H1 (cell line): Measurements from ENCODE around the gene RFX1. TPM values are rescaled to one million over a fixed set of nuclear protein-coding genes. Genes with fewer than 3 reads are reported as not detected.
"Not testable (repeated sequence)": the region's sequence is repeated elsewhere in the genome, so short reads cannot be mapped to it uniquely, and the experiment has no call there.

Source experiments
- CTCF ChIA-PET: fragments of 300-600 bp; sonication (Branson Sonifier 250); formaldehyde crosslinking; loops from one replicate; lab custom pipeline; 2021; ENCODE audit not compliant: partially characterized antibody; lab: Charles Lee
- POLR2A ChIA-PET: fragments of 300-600 bp; sonication (Branson Sonifier 250); formaldehyde crosslinking; loops from one replicate; lab custom pipeline; 2021; ENCODE audit warnings: inconsistent platforms; ENCODE audit not compliant: partially characterized antibody; lab: Charles Lee
- DNase-seq, 2 experiments: peaks; one replicate each; pipeline versions ENCODE4 v3.0.0 to v3.0.0-alpha.2; 2010 to 2022; ENCODE audit warnings: low spot score in 2 of 2, low read depth in 1 of 2, mixed read lengths in 1 of 2
- FAIRE-seq: peaks from 2 replicates; lab custom pipeline; 2011; peaks lifted over from hg19 to GRCh38; lab: Jason Lieb, UNC
- H2AFZ ChIP-seq: 2 replicates; pipeline ENCODE4 v1.8.1; 2012; ENCODE audit warnings: low read length, inconsistent platforms
- H2AK5ac ChIP-seq: 2 replicates; pipeline ENCODE4 v1.6.1; 2013; ENCODE audit warnings: low read depth, low read length
- H2BK120ac ChIP-seq: replicated peaks from 2 replicates; pipeline ENCODE3; 2013; ENCODE audit warnings: low read depth, low read length, inconsistent platforms
- H2BK12ac ChIP-seq: 2 replicates; pipeline ENCODE4 v1.6.1; 2013; ENCODE audit warnings: low read depth, low read length
- H2BK15ac ChIP-seq: 2 replicates; pipeline ENCODE4 v1.6.1; 2013; ENCODE audit warnings: low read length
- H2BK20ac ChIP-seq: 2 replicates; pipeline ENCODE4 v1.6.1; 2013; ENCODE audit warnings: low read length
- H2BK5ac ChIP-seq: 2 replicates; pipeline ENCODE4 v1.6.1; 2013; ENCODE audit warnings: low read depth, low read length
- H3K14ac ChIP-seq: 2 replicates; pipeline ENCODE4 v1.6.1; 2013; ENCODE audit warnings: inconsistent platforms; ENCODE audit not compliant: insufficient read length
- H3K18ac ChIP-seq: 2 replicates; pipeline ENCODE4 v1.6.1; 2013; ENCODE audit warnings: low read length; ENCODE audit errors: extremely low read depth
- H3K23ac ChIP-seq: 2 replicates; pipeline ENCODE4 v1.6.1; 2013; ENCODE audit warnings: inconsistent platforms; ENCODE audit not compliant: insufficient read length
- H3K23me2 ChIP-seq: 2 replicates; pipeline ENCODE4 v1.6.1; 2013; ENCODE audit warnings: low read depth, low read length
- H3K27ac ChIP-seq: 2 replicates; pipeline ENCODE4 v1.6.1; 2011; ENCODE audit warnings: low read depth, low read length, inconsistent platforms
- H3K27me3 ChIP-seq, 4 experiments: replicated peaks in 1 of 4; 1 replicate in 1 of 4; 2 replicates in 3 of 4; pipeline versions ENCODE4 v1.6.1 to v1.8.1; 2011 to 2013; ENCODE audit warnings: low read length in 3 of 4, mild to moderate bottlenecking in 3 of 4, inconsistent platforms in 2 of 4, mixed read lengths in 2 of 4, moderate library complexity in 1 of 4; ENCODE audit not compliant: control insufficient read depth in 3 of 4, insufficient read depth in 3 of 4; ENCODE audit errors: extremely low read depth in 1 of 4
- H3K36me3 ChIP-seq, 4 experiments: 2 replicates each; pipeline versions ENCODE4 v1.6.1 to v1.8.1; 2011 to 2013; ENCODE audit warnings: mild to moderate bottlenecking in 4 of 4, low read length in 3 of 4, moderate library complexity in 2 of 4, control low read depth in 1 of 4, inconsistent platforms in 1 of 4; ENCODE audit not compliant: insufficient read depth in 4 of 4, control insufficient read depth in 2 of 4
- H3K4ac ChIP-seq: replicated peaks from 2 replicates; pipeline ENCODE3; 2013; ENCODE audit warnings: low read length, low read depth, mixed read lengths, inconsistent platforms; ENCODE audit not compliant: insufficient read length
- H3K4me1 ChIP-seq, 4 experiments: replicated peaks in 1 of 4; 1 replicate in 1 of 4; 2 replicates in 3 of 4; pipeline versions ENCODE4 v1.6.1 to v1.8.1; 2011 to 2013; ENCODE audit warnings: low read length in 3 of 4, inconsistent platforms in 2 of 4, mixed read lengths in 1 of 4; ENCODE audit not compliant: insufficient read depth in 4 of 4, control insufficient read depth in 3 of 4
- H3K4me2 ChIP-seq, 2 experiments: 2 replicates each; pipeline versions ENCODE4 v1.6.1 to v1.8.1; 2011 to 2013; ENCODE audit warnings: low read depth in 2 of 2, low read length in 2 of 2, control low read depth in 1 of 2, inconsistent platforms in 1 of 2, mild to moderate bottlenecking in 1 of 2; ENCODE audit not compliant: insufficient read depth in 1 of 2
- H3K4me3 ChIP-seq, 4 experiments: fragments of 200-600, 300-600 bp in 1 of 4; sonication (generic), shearing (Covaris generic), sonication (Bioruptor Twin) in 1 of 4; 2 replicates each; pipeline versions ENCODE4 v1.5.1 to v1.8.1; 2011 to 2016; ENCODE audit warnings: low read length in 4 of 4, low read depth in 3 of 4, control low read depth in 2 of 4, inconsistent platforms in 2 of 4, mild to moderate bottlenecking in 2 of 4, mixed read lengths in 1 of 4, moderate library complexity in 1 of 4; ENCODE audit not compliant: insufficient read depth in 2 of 4; ENCODE audit errors: extremely low read depth in 1 of 4
- H3K56ac ChIP-seq: replicated peaks from 2 replicates; pipeline ENCODE3; 2013; ENCODE audit warnings: low read depth, mild to moderate bottlenecking, mixed read lengths, low read length, inconsistent platforms; ENCODE audit not compliant: insufficient read length
- H3K79me1 ChIP-seq: 2 replicates; pipeline ENCODE4 v1.6.1; 2013; ENCODE audit warnings: low read depth, low read length, control low read depth
- H3K79me2 ChIP-seq, 2 experiments: 2 replicates each; pipeline versions ENCODE4 v1.6.1 to v1.8.1; 2012 to 2013; ENCODE audit warnings: low read length in 2 of 2, mild to moderate bottlenecking in 2 of 2, inconsistent platforms in 1 of 2; ENCODE audit not compliant: insufficient read depth in 2 of 2, control insufficient read depth in 1 of 2
- H3K9ac ChIP-seq, 4 experiments: replicated peaks in 1 of 4; 1 replicate in 1 of 4; 2 replicates in 3 of 4; pipeline versions ENCODE4 v1.6.1 to v1.8.1; 2011 to 2013; ENCODE audit warnings: low read depth in 3 of 4, low read length in 3 of 4, control low read depth in 2 of 4, mild to moderate bottlenecking in 2 of 4, moderate library complexity in 2 of 4, inconsistent platforms in 1 of 4; ENCODE audit errors: extremely low read depth in 1 of 4
- H3K9me3 ChIP-seq, 2 experiments: 2 replicates each; pipeline versions ENCODE4 v1.6.1 to v1.8.1; 2012 to 2013; ENCODE audit warnings: mild to moderate bottlenecking in 2 of 2, moderate library complexity in 2 of 2, control low read depth in 1 of 2, inconsistent platforms in 1 of 2, low read depth in 1 of 2, low read length in 1 of 2, mixed read lengths in 1 of 2; ENCODE audit not compliant: insufficient read depth in 2 of 2
- H4K20me1 ChIP-seq, 2 experiments: replicated peaks in 1 of 2; 2 replicates each; pipeline versions ENCODE3 to v1.8.1; 2011 to 2013; ENCODE audit warnings: inconsistent platforms in 2 of 2, low read length in 2 of 2, mild to moderate bottlenecking in 1 of 2; ENCODE audit not compliant: insufficient read depth in 2 of 2, control insufficient read depth in 1 of 2
- H4K5ac ChIP-seq: 2 replicates; pipeline ENCODE4 v1.6.1; 2013; ENCODE audit warnings: low read length, low read depth, mixed read lengths, inconsistent platforms; ENCODE audit not compliant: insufficient read length
- H4K8ac ChIP-seq: 2 replicates; pipeline ENCODE4 v1.8.0; 2013; ENCODE audit warnings: mild to moderate bottlenecking, moderate library complexity, low read length, inconsistent platforms; ENCODE audit not compliant: insufficient read depth; ENCODE audit errors: extremely low read depth
- H4K91ac ChIP-seq: replicated peaks from 2 replicates; pipeline ENCODE3; 2013; ENCODE audit warnings: low read length, mixed read lengths, inconsistent platforms; ENCODE audit not compliant: insufficient read length
- WGBS, 2 experiments: shearing (Covaris generic) in 1 of 2; methylation state at CpG; one replicate each; pipeline versions ENCODE4 v1.1.6 to v1.1.7; 2013 to 2015; ENCODE audit warnings: low lambda C conversion rate in 2 of 2, mixed read lengths in 2 of 2, inconsistent platforms in 1 of 2, low coverage in 1 of 2, missing lambda C conversion rate in 1 of 2; ENCODE audit not compliant: insufficient replicate concordance in 2 of 2, insufficient coverage in 1 of 2, insufficient read length in 1 of 2; ENCODE audit errors: extremely low coverage in 1 of 2, missing lambda C conversion rate in 1 of 2; 5-methylcytosine and 5-hydroxymethylcytosine counted together
- polyA plus RNA-seq, 7 experiments: library from polyadenylated mRNA; depleted of rRNA in 3 of 7; stranded (reverse) in 5 of 7; unstranded in 2 of 7; fragments of >200 nt in 5 of 7; fragments of 200-250 nt in 2 of 7; gene quantifications; 1 replicate in 5 of 7; 2 replicates in 1 of 7; 4 replicates in 1 of 7; pipeline versions ENCODE4 v1.2.1 to v1.2.3, GENCODE V29; 2011 to 2013; ENCODE audit warnings: missing spikeins in 2 of 7, mixed read lengths in 2 of 7
- total RNA-seq: library from RNA; stranded (reverse); fragmentation: NEBNext Ultra II Directional; extraction: Animal tissue kit (Norgen Biotek cat#: 25700); gene quantifications from 2 replicates; pipeline ENCODE4 v1.2.1, GENCODE V29; 2021

RFX1 gene
- total and polyA plus RNA-seq, 2 of the 8 experiments (the other 6 are each of a cell fraction or from before 2014, with no cell fraction given) = 4.9 to 17.0 TPM

DNA sequence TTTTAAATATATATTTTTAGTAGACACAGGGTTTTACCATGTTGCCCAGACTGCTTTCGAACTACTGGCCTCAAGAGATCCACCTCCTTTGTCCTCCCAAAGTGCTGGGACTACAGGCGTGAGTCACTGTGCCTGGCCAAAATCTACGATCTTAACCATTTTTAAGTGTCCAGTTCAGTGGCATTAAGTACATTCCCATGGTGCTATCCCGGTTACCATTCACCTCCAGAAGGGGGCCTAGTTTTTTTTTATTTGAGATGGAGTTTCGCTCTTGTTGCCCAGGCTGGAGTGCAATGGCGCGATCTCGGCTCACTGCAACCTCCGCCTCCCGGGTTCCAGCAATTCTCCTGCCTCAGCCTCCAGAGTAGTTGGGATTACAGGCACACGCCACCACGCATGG is 29.0 kb upstream of the RFX1 start:
- POLR2A ChIA-PET = interaction anchor here (0.7 to 1.1 kb wide), 4 partner anchors 14 to 99 kb away, joined by 3 to 6 read pairs (median 5); no protein-coding TSS in a partner anchor
- H2BK12ac ChIP-seq, H3K79me1 ChIP-seq, H3K4me1 ChIP-seq, H3K56ac ChIP-seq, DNase-seq, H4K20me1 ChIP-seq, H3K4me3 ChIP-seq, H2BK20ac ChIP-seq, H2BK5ac ChIP-seq, H2BK15ac ChIP-seq, H3K18ac ChIP-seq, H2AFZ ChIP-seq, H3K23me2 ChIP-seq, H3K9me3 ChIP-seq, FAIRE-seq, H4K91ac ChIP-seq, H3K4ac ChIP-seq, H4K8ac ChIP-seq, H3K14ac ChIP-seq, H2AK5ac ChIP-seq, H4K5ac ChIP-seq, H3K36me3 ChIP-seq, H3K23ac ChIP-seq, H3K79me2 ChIP-seq, H3K27ac ChIP-seq, H3K9ac ChIP-seq, H2BK120ac ChIP-seq, H3K4me2 ChIP-seq: not testable (repeated sequence)
- CTCF ChIA-PET = interaction anchor here (0.6 to 2.0 kb wide), 9 partner anchors 8 to 149 kb away, joined by 3 to 9 read pairs (median 3); no protein-coding TSS in a partner anchor
- peaks cover 0 to 12% (median 8%) of the 10 kb centered on the region in 4 experiments; a peak in 5 of 7 replicates for H3K27me3 ChIP-seq
- 94% methylated on average over 12 of the region's 12 CpGs; no CpG with 5 or more reads in 1 of the 2 experiments for WGBS, 2 experiments
